CD8-positive, alpha-beta memory T cell (primary cell): ENCODE measurements around the gene GOLT1B. TPM values are rescaled to one million over a fixed set of nuclear protein-coding genes. Genes with fewer than 3 reads are reported as not detected.

Experiments
- CTCF ChIA-PET: fragments of 350-600 bp; sonication (Branson Sonifier 250); formaldehyde crosslinking; loops from one replicate; lab custom pipeline; 2021; ENCODE audit warnings: antibody characterized with exemption; lab: Charles Lee
- POLR2A ChIA-PET: fragments of 350-600 bp; sonication (Branson Sonifier 250); formaldehyde crosslinking; loops from one replicate; lab custom pipeline; 2021; ENCODE audit warnings: antibody characterized with exemption; lab: Charles Lee
- DNase-seq, 5 donors: peaks; one replicate each; pipeline versions ENCODE4 v3.0.0 to v3.0.0-alpha.2; 2020 to 2022; ENCODE audit warnings: mixed read lengths in 1 of 5
- H3K27ac ChIP-seq: one replicate; pipeline ENCODE4 v1.7.0; 2013; ENCODE audit warnings: low read depth, mild to moderate bottlenecking, low read length, moderate library complexity
- H3K27me3 ChIP-seq: 2 replicates; pipeline ENCODE4 v1.7.0; 2013; ENCODE audit warnings: low read length, mild to moderate bottlenecking; ENCODE audit not compliant: insufficient read depth, poor library complexity, severe bottlenecking
- H3K36me3 ChIP-seq: 2 replicates; pipeline ENCODE4 v1.7.0; 2013; ENCODE audit warnings: mild to moderate bottlenecking, low read length, moderate library complexity; ENCODE audit not compliant: insufficient read depth
- H3K4me1 ChIP-seq: 2 replicates; pipeline ENCODE4 v1.7.0; 2013; ENCODE audit warnings: mild to moderate bottlenecking, low read length, moderate library complexity; ENCODE audit not compliant: insufficient read depth
- H3K4me3 ChIP-seq: 2 replicates; pipeline ENCODE4 v1.7.0; 2013; ENCODE audit warnings: mild to moderate bottlenecking, low read length
- H3K9me3 ChIP-seq: 2 replicates; pipeline ENCODE4 v1.7.0; 2013; ENCODE audit warnings: mild to moderate bottlenecking, low read length
- H3K27ac Mint-ChIP-seq, 8 donors: one replicate each; pipeline ENCODE4 v1.8.0; 2020 to 2021; ENCODE audit warnings: mixed read lengths in 8 of 8, mild to moderate bottlenecking in 6 of 8, inconsistent platforms in 3 of 8, moderate library complexity in 3 of 8
- H3K27me3 Mint-ChIP-seq, 2 donors: one replicate each; pipeline ENCODE4 v1.8.0; 2020 to 2021; ENCODE audit warnings: mixed read lengths in 2 of 2, mild to moderate bottlenecking in 1 of 2, moderate library complexity in 1 of 2
- H3K36me3 Mint-ChIP-seq, 3 donors: one replicate each; pipeline ENCODE4 v1.8.0; 2020 to 2021; ENCODE audit warnings: mixed read lengths in 3 of 3, inconsistent platforms in 1 of 3, mild to moderate bottlenecking in 1 of 3
- H3K4me1 Mint-ChIP-seq, 3 donors: one replicate each; pipeline ENCODE4 v1.8.0; 2020 to 2021; ENCODE audit warnings: mixed read lengths in 3 of 3, inconsistent platforms in 1 of 3, mild to moderate bottlenecking in 1 of 3
- H3K4me3 Mint-ChIP-seq, 7 donors: one replicate each; pipeline ENCODE4 v1.8.0; 2020 to 2021; ENCODE audit warnings: mixed read lengths in 7 of 7, mild to moderate bottlenecking in 6 of 7, moderate library complexity in 4 of 7, inconsistent platforms in 2 of 7
- H3K9me3 Mint-ChIP-seq, 5 donors: one replicate each; pipeline ENCODE4 v1.8.0; 2020 to 2022; ENCODE audit warnings: mixed read lengths in 5 of 5, mild to moderate bottlenecking in 3 of 5, moderate library complexity in 2 of 5, inconsistent platforms in 1 of 5
- polyA plus RNA-seq: library from polyadenylated mRNA; unstranded; fragments of 300-500 nt; fragmentation: Illumina TruSeq; gene quantifications from one replicate; pipeline ENCODE4 v1.2.3, GENCODE V29; 2021
- total RNA-seq, 2 experiments: library from RNA; stranded (reverse); gene quantifications; one replicate each; pipeline ENCODE4 v1.2.3, GENCODE V29; 2021

Gene GOLT1B
- total and polyA plus RNA-seq, 3 experiments from 2014 or later: 25.8 to 52.3 (median 48.1) TPM

DNA sequence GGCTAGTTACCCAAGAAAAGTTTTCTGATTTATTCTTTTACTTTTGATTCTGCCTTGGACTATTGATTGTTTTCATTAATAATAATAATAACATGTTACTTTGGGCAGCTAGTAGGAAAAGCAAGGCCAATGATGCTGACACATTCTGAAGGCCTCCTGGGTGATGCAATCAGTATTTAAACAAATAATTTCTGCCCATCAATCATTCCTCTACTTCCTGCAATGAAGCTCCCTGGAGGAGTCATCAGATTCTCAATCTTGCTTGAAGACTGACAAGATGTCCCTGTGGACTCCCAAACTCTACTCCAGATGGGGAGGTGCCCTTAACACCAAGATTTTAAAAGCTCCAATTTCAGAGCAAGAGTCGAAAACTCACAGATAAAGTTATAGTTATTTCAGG lies 24.5 kb downstream of the GOLT1B start, which contains the start of gene SPX:
TSS of gene SPX (plus strand) at position 244 of the 400 bp plus-strand sequence. CDS start 177 bp downstream, outside the sequence.
- Histone ChIP-seq H3K27me3 (peaks cover 6% of the 10 kb centered on the region), H3K27ac (no peak within 1 kb of the TSS), H3K9me3 (no peaks in the 10 kb centered on the region), H3K36me3 (no peaks in the 10 kb centered on the region), H3K4me1 (no peaks in the 10 kb centered on the region), H3K4me3 (peak within 1 kb of the TSS; percentile 56)
- Mint-ChIP-seq H3K9me3 (peaks cover 0 to 5% (median 3%) of the 10 kb centered on the region in 5 donors), H3K36me3 (peaks cover 0 to 5% (median 0%) of the 10 kb centered on the region in 3 donors), H3K27me3 (peaks cover 7 to 36% of the 10 kb centered on the region in 2 donors), H3K4me3 (peak within 1 kb of the TSS; percentile 72 to 88 (median 76)), H3K4me1 (peaks cover 7 to 14% (median 9%) of the 10 kb centered on the region in 3 donors), H3K27ac (peak within 1 kb of the TSS in 2 of 8 donors; percentile 44 to 70)
- ChIA-PET POLR2A (interaction anchor here (0.8 kb wide), 1 partner anchor 25 kb away, joined by 3 read pairs; the partner anchor contains the start of genes GOLT1B and RECQL), CTCF (interaction anchor here (0.9 to 1.0 kb wide), 2 partner anchors 18 to 32 kb away, joined by 3 read pairs; no protein-coding TSS in a partner anchor)
- no peak for DNase-seq

DNA sequence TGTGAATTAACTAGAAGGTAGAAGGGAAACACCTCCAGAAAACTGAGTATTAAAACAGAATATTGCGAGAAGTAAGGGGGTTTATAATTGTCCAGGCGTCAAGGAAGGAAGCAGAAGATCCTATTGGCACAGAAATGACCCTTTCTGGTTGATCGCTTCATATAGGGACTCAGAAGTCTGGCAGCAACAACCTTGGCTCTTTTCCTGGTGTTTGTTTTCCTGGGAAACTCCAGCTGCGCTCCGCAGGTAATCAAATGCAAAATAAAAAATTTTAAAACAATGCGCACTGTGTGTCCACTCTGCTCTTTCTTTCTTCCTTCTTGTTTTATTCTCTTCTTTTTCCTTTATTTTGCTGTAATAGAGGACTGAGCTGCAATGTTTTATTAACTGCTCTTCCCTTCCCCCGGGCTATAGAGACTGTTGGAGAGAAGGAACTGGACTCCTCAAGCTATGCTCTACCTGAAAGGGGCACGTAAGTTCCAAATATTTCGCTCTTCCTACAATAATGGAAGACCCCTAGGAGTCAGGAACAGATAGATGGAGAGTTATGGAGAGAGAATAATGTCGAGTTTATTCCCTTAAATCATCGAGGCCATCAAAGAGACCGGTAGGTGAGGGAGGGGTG lies 25.2 kb downstream of the GOLT1B start:
- Histone ChIP-seq H3K4me1 (no peaks in the 10 kb centered on the region), H3K27ac (no peak overlapping the region), H3K4me3 (peak overlapping the region; percentile 56), H3K27me3 (peaks cover 6% of the 10 kb centered on the region), H3K36me3 (no peaks in the 10 kb centered on the region), H3K9me3 (no peaks in the 10 kb centered on the region)
- peaks cover 7 to 41% of the 10 kb centered on the region in 2 donors for H3K27me3 Mint-ChIP-seq
- peak overlapping the region; percentile 72 to 88 (median 76) for H3K4me3 Mint-ChIP-seq
- H3K27ac Mint-ChIP-seq: peak overlapping the region in 1 of 8 donors; percentile 70
- peaks cover 0 to 5% (median 3%) of the 10 kb centered on the region in 5 donors for H3K9me3 Mint-ChIP-seq
- peaks cover 0 to 5% (median 0%) of the 10 kb centered on the region in 3 donors for H3K36me3 Mint-ChIP-seq
- peaks cover 7 to 14% (median 9%) of the 10 kb centered on the region in 3 donors for H3K4me1 Mint-ChIP-seq
- POLR2A ChIA-PET: interaction anchor here (0.5 to 0.8 kb wide), 2 partner anchors 25 to 1911 kb away, joined by 3 to 4 read pairs; partner anchors contain the start of genes GOLT1B and RECQL
- no peak for DNase-seq
- CTCF ChIA-PET: interaction anchor here (0.9 kb wide), 1 partner anchor 31 kb away, joined by 3 read pairs; no protein-coding TSS in a partner anchor

DNA sequence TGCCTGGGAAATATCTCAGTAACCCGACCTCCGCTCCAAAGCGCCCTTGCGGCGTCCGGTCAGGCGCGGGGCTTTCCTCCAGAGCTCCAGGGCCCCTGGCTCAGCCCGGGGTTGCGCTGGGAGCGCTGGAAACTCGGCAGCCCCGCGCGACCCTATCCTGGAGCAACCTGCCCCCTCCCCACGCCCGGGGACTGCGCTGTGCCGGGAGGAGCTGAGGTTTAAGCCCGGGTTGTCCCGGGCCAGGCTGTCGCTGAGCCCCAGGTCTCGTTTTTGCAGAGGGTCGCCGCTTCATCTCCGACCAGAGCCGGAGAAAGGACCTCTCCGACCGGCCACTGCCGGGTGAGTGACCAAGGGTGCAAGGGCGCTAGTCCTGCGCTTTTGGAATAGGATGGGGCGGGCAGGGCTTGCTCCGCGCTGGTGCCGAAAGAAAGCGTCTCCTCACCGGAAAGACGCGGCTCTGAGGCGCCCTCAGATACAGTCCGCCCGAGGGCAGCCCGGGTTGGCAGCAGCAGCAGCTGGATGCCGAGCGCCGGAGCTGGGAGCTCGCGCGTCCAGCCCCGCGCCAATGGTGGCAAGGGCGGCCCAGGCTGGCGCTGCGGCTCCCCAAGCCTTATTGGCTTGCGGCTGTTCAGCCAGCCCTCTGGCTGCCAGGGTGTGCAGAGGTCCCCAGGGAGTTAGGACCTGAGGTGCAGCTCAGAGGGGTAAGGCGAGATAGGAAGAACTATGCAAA lies 26.0 kb downstream of the GOLT1B start:
- Histone ChIP-seq H3K27me3 (peaks cover 6% of the 10 kb centered on the region), H3K36me3 (no peaks in the 10 kb centered on the region), H3K9me3 (no peaks in the 10 kb centered on the region), H3K27ac (no peak overlapping the region), H3K4me1 (no peaks in the 10 kb centered on the region), H3K4me3 (peak overlapping the region; percentile 56)
- ChIA-PET POLR2A (interaction anchor here (0.7 kb wide), 1 partner anchor 27 kb away, joined by 3 read pairs; the partner anchor contains the start of gene RECQL), CTCF (interaction anchor here (1.0 kb wide), 1 partner anchor 153 kb away, joined by 5 read pairs; no protein-coding TSS in a partner anchor)
- Mint-ChIP-seq H3K27ac (no peak overlapping the region), H3K4me1 (peaks cover 7 to 14% (median 9%) of the 10 kb centered on the region in 3 donors), H3K27me3 (peaks cover 7 to 45% of the 10 kb centered on the region in 2 donors), H3K4me3 (peak overlapping the region; percentile 70 to 86 (median 73)), H3K9me3 (peaks cover 0 to 5% (median 3%) of the 10 kb centered on the region in 5 donors), H3K36me3 (peaks cover 0 to 5% (median 0%) of the 10 kb centered on the region in 3 donors)
- peak; percentile 25 to 65 (median 47) for DNase-seq

DNA sequence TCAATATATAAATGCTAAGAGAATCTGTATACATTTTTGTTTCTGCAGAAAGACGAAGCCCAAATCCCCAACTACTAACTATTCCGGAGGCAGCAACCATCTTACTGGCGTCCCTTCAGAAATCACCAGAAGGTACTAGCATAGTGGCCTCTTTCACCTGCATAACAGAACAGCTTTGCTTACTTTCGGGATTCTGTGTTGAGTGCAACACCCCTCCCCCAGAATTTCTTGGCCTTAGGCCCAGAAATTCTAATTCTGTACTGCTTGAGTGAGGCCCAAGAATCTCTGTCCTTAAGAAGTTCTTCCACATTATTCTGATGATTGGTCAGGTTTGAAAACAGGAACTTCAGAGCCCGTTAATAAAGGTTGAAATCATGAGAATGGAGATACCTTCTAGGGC lies 27.4 kb downstream of the GOLT1B start:
- peaks cover 9 to 49% of the 10 kb centered on the region in 2 donors for H3K27me3 Mint-ChIP-seq
- Histone ChIP-seq H3K4me1 (no peaks in the 10 kb centered on the region), H3K27me3 (peaks cover 6% of the 10 kb centered on the region), H3K27ac (no peak overlapping the region), H3K9me3 (no peaks in the 10 kb centered on the region), H3K36me3 (no peaks in the 10 kb centered on the region), H3K4me3 (no peak overlapping the region)
- DNase-seq: no peak
- H3K27ac Mint-ChIP-seq: no peak overlapping the region
- H3K4me3 Mint-ChIP-seq: peak overlapping the region in 3 of 7 donors; percentile 27 to 71 (median 43)
- ChIA-PET CTCF (interaction anchor here (1.1 kb wide), 1 partner anchor 27 kb away, joined by 3 read pairs; the partner anchor contains the start of genes GOLT1B and RECQL), POLR2A (no interaction called here)
- peaks cover 0 to 5% (median 0%) of the 10 kb centered on the region in 3 donors for H3K36me3 Mint-ChIP-seq
- peaks cover 7 to 14% (median 9%) of the 10 kb centered on the region in 3 donors for H3K4me1 Mint-ChIP-seq
- H3K9me3 Mint-ChIP-seq: peaks cover 0 to 5% (median 3%) of the 10 kb centered on the region in 5 donors

DNA sequence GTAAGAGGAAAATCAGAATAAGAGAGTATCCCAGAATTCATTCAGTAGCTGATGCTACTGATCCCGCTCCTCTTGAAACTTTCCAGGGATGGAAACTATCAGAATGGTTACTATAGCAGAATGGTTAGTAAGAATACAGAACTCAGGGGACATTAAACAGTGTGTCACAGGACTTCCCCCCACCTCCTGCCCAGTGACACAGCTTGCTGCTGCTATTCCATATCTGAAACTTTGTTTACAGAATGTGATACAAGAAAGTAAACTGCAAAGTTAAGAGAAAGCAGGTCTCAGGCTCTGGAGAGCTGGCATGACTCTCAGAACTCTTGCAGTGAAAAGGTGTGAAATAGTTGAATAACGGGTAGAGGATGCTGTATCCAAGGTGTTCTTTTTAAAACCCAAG lies 27.9 kb downstream of the GOLT1B start:
- H3K4me3 ChIP-seq: no peak overlapping the region
- H3K27ac Mint-ChIP-seq: no peak overlapping the region
- no peak for DNase-seq
- H3K9me3 Mint-ChIP-seq: peaks cover 0 to 2% (median under 1%) of the 10 kb centered on the region in 5 donors
- POLR2A ChIA-PET: no interaction called here
- H3K27ac ChIP-seq: no peak overlapping the region
- H3K36me3 ChIP-seq: no peaks in the 10 kb centered on the region
- no peak overlapping the region for H3K4me3 Mint-ChIP-seq
- H3K27me3 Mint-ChIP-seq: peaks cover 10 to 49% of the 10 kb centered on the region in 2 donors
- CTCF ChIA-PET: interaction anchor here (1.1 kb wide), 1 partner anchor 28 kb away, joined by 3 read pairs; the partner anchor contains the start of genes GOLT1B and RECQL
- H3K4me1 ChIP-seq: no peaks in the 10 kb centered on the region
- peaks cover 0 to 5% (median 0%) of the 10 kb centered on the region in 3 donors for H3K36me3 Mint-ChIP-seq
- peaks cover 7 to 14% (median 9%) of the 10 kb centered on the region in 3 donors for H3K4me1 Mint-ChIP-seq
- peaks cover 6% of the 10 kb centered on the region for H3K27me3 ChIP-seq
- no peaks in the 10 kb centered on the region for H3K9me3 ChIP-seq

DNA sequence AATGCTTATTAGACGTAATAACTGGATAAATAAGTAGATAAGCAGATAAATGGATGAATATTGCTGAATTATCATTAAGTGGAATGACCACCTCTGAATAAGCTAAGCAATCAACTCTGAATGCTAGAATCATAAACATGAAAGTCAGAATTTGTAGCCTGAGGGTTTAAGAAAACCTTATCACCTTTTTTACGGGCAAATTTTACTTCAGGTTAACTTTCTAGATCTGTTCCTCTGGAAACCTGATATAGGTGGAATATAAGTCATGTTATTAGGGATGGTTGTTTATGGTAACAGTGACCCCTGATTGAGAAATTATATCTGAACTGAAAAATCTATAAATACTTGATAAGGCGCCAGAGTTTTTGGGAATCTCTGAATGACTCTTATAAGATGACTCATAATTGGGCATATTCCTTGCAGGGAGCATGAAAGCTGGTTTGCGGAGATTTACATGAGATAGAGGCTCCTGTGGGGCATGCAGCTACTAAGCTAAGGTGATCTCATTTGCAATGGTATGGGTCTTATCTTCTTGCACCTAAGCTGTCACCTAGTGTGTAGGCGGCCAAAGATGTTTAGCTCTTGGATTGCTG lies 36.6 kb downstream of the GOLT1B start:
- Mint-ChIP-seq H3K4me1 (no peaks in the 10 kb centered on the region), H3K27me3 (peaks cover 5 to 7% of the 10 kb centered on the region in 2 donors), H3K4me3 (no peak overlapping the region), H3K36me3 (no peaks in the 10 kb centered on the region), H3K9me3 (no peaks in the 10 kb centered on the region), H3K27ac (no peak overlapping the region)
- H3K4me1 ChIP-seq: no peaks in the 10 kb centered on the region
- POLR2A ChIA-PET: no interaction called here
- no peaks in the 10 kb centered on the region for H3K9me3 ChIP-seq
- CTCF ChIA-PET: no interaction called here
- H3K4me3 ChIP-seq: no peak overlapping the region
- no peak for DNase-seq
- H3K27me3 ChIP-seq: no peaks in the 10 kb centered on the region
- no peaks in the 10 kb centered on the region for H3K36me3 ChIP-seq
- H3K27ac ChIP-seq: no peak overlapping the region

DNA sequence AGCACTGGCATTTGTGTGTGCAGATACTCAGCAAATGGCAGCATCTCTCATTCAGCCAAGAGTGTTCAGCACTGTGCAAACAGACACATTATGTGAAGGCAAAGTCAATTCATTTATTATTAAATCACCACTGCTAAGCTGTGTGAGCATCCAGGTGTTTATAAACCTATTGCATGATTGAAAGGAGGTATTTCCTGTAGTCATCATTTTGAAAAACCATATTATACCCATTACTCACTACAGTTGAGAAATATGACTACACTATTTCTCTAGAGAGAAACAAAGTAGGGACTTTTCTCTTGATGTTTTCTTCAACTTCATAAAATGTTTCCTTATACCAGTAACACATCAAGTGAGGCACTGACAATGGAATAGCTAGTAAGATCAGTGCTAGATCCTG lies 38.2 kb downstream of the GOLT1B start:
- H3K9me3 Mint-ChIP-seq: no peaks in the 10 kb centered on the region
- peaks cover 4 to 5% of the 10 kb centered on the region in 2 donors for H3K27me3 Mint-ChIP-seq
- H3K27ac ChIP-seq: no peak overlapping the region
- CTCF ChIA-PET: interaction anchor here (1.4 kb wide), 1 partner anchor 140 kb away, joined by 3 read pairs; no protein-coding TSS in a partner anchor
- no peaks in the 10 kb centered on the region for H3K4me1 Mint-ChIP-seq
- no peaks in the 10 kb centered on the region for H3K27me3 ChIP-seq
- POLR2A ChIA-PET: no interaction called here
- DNase-seq: no peak
- no peak overlapping the region for H3K4me3 ChIP-seq
- no peaks in the 10 kb centered on the region for H3K4me1 ChIP-seq
- no peaks in the 10 kb centered on the region for H3K9me3 ChIP-seq
- H3K4me3 Mint-ChIP-seq: no peak overlapping the region
- H3K36me3 Mint-ChIP-seq: peaks cover 0 to 3% (median 0%) of the 10 kb centered on the region in 3 donors
- no peak overlapping the region for H3K27ac Mint-ChIP-seq
- no peaks in the 10 kb centered on the region for H3K36me3 ChIP-seq
